HepG2 (cell line): Measurements from ENCODE around the gene ARL5C. TPM values are rescaled to one million over a fixed set of nuclear protein-coding genes. Genes with fewer than 3 reads are reported as not detected.

ENCODE experiments used
- ATF4 ChIP-seq, 2 experiments: fragments of 450-650 bp in 1 of 2; sonication (generic) in 1 of 2; formaldehyde crosslinking; IDR thresholded peaks; 2 replicates each; pipeline versions ENCODE4 v1.5.0 to v1.8.0; 2020 to 2022; ENCODE audit warnings: mild to moderate bottlenecking in 1 of 2, missing genetic modification reagents in 1 of 2
- DNMT1 ChIP-seq: sonication (generic); formaldehyde crosslinking; IDR thresholded peaks from 2 replicates; pipeline ENCODE4 v1.5.1; 2020; ENCODE audit warnings: mild to moderate bottlenecking, missing genetic modification reagents
- NFAT5 ChIP-seq: sonication (generic); formaldehyde crosslinking; IDR thresholded peaks from 2 replicates; pipeline ENCODE4 v1.4.0; 2020; ENCODE audit warnings: missing genetic modification reagents
- PBX2 ChIP-seq: IDR thresholded peaks from 2 replicates; pipeline ENCODE4 v1.6.1; 2016; ENCODE audit warnings: control low read depth
- TEAD2 ChIP-seq: sonication (generic); formaldehyde crosslinking; IDR thresholded peaks from 2 replicates; pipeline ENCODE4 v1.9.0; 2021; ENCODE audit warnings: missing genetic modification reagents
- ZBTB40 ChIP-seq, 2 experiments: fragments of 450-650 bp in 1 of 2; sonication (generic) in 1 of 2; formaldehyde crosslinking in 1 of 2; IDR thresholded peaks; 2 replicates each; pipeline versions ENCODE4 v1.6.1 to v1.8.0; 2016 to 2022; ENCODE audit warnings: antibody characterized with exemption in 1 of 2, mild to moderate bottlenecking in 1 of 2, missing genetic modification reagents in 1 of 2
- ZBTB46 ChIP-seq: sonication (generic); formaldehyde crosslinking; IDR thresholded peaks from 2 replicates; pipeline ENCODE4 v1.4.0; 2020; ENCODE audit warnings: mild to moderate bottlenecking, missing genetic modification reagents, borderline replicate concordance
- ZNF317 ChIP-seq: sonication (generic); formaldehyde crosslinking; IDR thresholded peaks from 2 replicates; pipeline ENCODE4 v1.5.0; 2020; ENCODE audit warnings: mild to moderate bottlenecking, missing genetic modification reagents
- polyA plus RNA-seq, 8 experiments: library from polyadenylated mRNA; depleted of rRNA in 3 of 8; stranded (reverse) in 7 of 8; unstranded in 1 of 8; fragments of >200 nt; fragmentation: Illumina TruSeq in 4 of 8; extraction: Trizol in 4 of 8; gene quantifications; 2 replicates each; pipeline versions ENCODE4 v1.2.1 to v1.2.3, GENCODE V29; 2011 to 2016; ENCODE audit warnings: low read depth in 4 of 8, missing spikeins in 1 of 8, mixed read lengths in 1 of 8; ENCODE audit not compliant: insufficient read depth in 1 of 8
- total RNA-seq, 5 experiments: library from RNA; depleted of rRNA; stranded (reverse); fragments of >200 nt; fragmentation: Illumina TruSeq; extraction: Trizol; gene quantifications; 2 replicates each; pipeline ENCODE4 v1.2.3, GENCODE V29; 2016; ENCODE audit warnings: low read depth in 1 of 5

The ARL5C gene
- total and polyA plus RNA-seq, 2 of the 13 experiments (the other 11 are each of a cell fraction or from before 2014, with no cell fraction given) = not detected

GRCh38 chr17:39200070-39200879 is 34.3 kb upstream of the ARL5C start, which contains the start of gene RPL19 (continued):
- TF ChIP-seq NFAT5 (CRISPR knock-in tag) (peak; percentile 52), DNMT1 (CRISPR knock-in tag) (0 out of 2 replicates have a peak, but pooled peaks have one; percentile 33), ATF4 (CRISPR knock-in tag; IDR thresholded peaks at IDR 0.05) (no peak), TEAD2 (CRISPR knock-in tag) (peak; percentile 66; the same call in 1 of the 2 replicates), ZNF317 (CRISPR knock-in tag) (peak; percentile 49; the same call in 1 of the 2 replicates), ZBTB46 (CRISPR knock-in tag) (no peak; the same call in 1 of the 2 replicates), ZBTB40 (IDR thresholded peaks at IDR 0.05) (no peak), ZBTB40 (CRISPR knock-in tag; IDR thresholded peaks at IDR 0.05) (peak; percentile 65), PBX2 (CRISPR knock-in tag) (no peak)
